ENCODE measurements around the gene MSI2.

The MSI2 gene

GRCh38 chr17:57528058-57528451 lies 271.7 kb downstream of the MSI2 start:
- TF ChIP-seq, protein P1, sequence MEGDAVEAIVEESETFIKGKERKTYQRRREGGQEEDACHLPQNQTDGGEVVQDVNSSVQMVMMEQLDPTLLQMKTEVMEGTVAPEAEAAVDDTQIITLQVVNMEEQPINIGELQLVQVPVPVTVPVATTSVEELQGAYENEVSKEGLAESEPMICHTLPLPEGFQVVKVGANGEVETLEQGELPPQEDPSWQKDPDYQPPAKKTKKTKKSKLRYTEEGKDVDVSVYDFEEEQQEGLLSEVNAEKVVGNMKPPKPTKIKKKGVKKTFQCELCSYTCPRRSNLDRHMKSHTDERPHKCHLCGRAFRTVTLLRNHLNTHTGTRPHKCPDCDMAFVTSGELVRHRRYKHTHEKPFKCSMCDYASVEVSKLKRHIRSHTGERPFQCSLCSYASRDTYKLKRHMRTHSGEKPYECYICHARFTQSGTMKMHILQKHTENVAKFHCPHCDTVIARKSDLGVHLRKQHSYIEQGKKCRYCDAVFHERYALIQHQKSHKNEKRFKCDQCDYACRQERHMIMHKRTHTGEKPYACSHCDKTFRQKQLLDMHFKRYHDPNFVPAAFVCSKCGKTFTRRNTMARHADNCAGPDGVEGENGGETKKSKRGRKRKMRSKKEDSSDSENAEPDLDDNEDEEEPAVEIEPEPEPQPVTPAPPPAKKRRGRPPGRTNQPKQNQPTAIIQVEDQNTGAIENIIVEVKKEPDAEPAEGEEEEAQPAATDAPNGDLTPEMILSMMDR (conservative IDR thresholded peaks at IDR 0.05): no peak

GRCh38 chr17:57530026-57530425 lies 273.7 kb downstream of the MSI2 start:
- peak overlapping the region; percentile 23; the same call in 1 of the 2 replicates for H3K27ac ChIP-seq
- TF ChIP-seq, protein P1 (conservative IDR thresholded peaks at IDR 0.05): no peak

More at GRCh38 chr17:57528058-57528451, 271.7 kb downstream of the MSI2 start:
- H3K27ac ChIP-seq: peak overlapping the region; percentile 34

DNA sequence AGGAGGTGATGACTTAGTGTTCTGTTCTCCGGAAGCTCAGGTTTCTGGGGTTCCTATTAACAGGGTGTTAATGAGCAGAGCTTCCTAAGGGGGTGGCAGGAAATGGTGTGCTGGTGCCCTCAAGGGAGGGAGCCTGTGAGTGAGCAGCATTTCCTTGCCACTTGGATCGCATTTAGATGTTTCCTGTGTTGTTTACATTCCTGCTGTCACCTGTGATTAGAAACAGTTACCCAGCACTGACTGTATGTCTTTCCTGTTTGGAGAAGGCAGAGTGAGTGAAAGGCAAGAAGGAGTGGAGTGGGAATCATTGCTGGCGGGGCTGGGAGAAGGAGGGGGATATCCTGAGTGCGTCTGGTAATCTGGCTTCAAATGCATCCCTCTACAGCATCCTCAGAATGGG lies 274.2 kb downstream of the MSI2 start:
- peak overlapping the region; percentile 23; the same call in 1 of the 2 replicates for H3K27ac ChIP-seq
- TF ChIP-seq, protein P1 (conservative IDR thresholded peaks at IDR 0.05): no peak

- TF ChIP-seq, protein P1 (conservative IDR thresholded peaks at IDR 0.05): no peak
- H3K27ac ChIP-seq: no peak overlapping the region; the same call in 1 of the 2 replicates
Observed at GRCh38 chr17:57531078-57531477, 274.8 kb downstream of the MSI2 start.

DNA sequence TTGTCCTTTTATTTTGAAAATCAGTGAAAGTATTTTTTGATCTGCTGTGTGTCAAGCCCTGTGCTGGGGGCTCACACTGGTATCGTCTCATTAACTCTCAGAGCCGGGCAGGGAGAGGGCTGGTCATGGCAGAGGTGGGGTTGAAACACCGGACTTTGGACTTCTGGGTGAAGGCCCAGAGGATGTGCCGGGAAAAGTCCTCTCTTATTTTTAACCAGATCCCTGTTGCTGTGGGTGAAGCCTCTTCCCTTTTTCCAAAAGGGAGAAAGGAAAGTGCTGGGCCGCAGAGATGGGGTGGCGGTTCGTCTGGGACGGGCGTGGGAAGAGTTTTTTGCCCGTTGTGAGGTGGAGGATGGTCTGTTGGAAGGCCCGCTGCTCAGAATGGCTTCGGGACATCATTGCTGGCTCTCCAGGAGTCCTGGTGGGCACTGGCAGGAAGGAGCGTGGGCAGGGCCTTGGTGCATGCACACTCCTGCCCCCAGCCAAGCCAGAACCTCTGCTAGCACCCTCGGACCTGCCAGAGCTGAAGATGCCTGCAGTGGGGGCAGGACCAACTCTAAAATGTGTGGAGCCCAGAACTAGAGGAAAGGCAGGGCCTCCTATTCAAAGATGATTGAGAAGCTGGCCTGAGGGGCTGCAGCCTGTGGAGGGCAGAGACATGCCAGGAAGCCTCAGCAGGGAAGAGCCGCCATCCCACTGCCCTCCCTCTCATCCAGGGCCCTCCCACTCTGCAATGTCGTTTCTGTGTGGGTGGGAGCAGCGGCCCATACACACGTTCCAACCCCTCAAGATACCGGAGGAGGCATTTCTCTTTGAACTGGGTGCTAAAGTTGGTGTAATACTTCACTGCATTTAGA lies 275.6 kb downstream of the MSI2 start:
- H3K27ac ChIP-seq: peak overlapping the region; percentile 16; the same call in 1 of the 2 replicates
- TF ChIP-seq, protein P1 (conservative IDR thresholded peaks at IDR 0.05): no peak

DNA sequence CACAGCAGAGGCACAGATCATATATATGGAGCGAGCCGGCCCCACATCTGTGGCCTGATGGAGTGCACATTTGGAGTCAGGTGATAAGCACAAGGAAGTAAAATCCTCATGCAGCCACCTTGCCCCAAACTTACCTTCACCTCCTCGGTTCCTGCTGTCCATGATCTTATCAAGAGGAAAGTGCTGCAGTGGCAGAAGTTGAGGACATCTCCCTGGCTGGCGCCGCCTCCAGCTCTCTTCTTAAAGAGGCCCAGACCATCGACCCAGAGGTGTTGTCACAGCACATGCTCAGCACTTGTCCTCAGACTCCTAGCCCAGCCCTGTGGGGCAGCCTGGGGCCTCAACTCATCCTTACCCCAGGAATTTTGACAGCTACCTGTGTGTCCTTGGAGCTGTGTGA lies 276.2 kb downstream of the MSI2 start:
- H3K27ac ChIP-seq: peak overlapping the region; percentile 16; the same call in 1 of the 2 replicates
- TF ChIP-seq, protein P1 (conservative IDR thresholded peaks at IDR 0.05): no peak

GRCh38 chr17:57532966-57533365 lies 276.6 kb downstream of the MSI2 start:
- TF ChIP-seq, protein P1 (conservative IDR thresholded peaks at IDR 0.05): no peak
- H3K27ac ChIP-seq: peak overlapping the region; percentile 83; the same call in 1 of the 2 replicates

Data from VCaP (cell line).